ENCODE measurements around the gene TPST2.
"Not testable (repeated sequence)": the region's sequence is repeated elsewhere in the genome, so short reads cannot be mapped to it uniquely, and the experiment has no call there.

TPST2 gene

GRCh38 chr22:26589845-26590736, at the start of gene TPST2:
Gene TPST2 (minus strand): TSS chr22:26590132. CDS start chr22:26541630, 48,502 bp downstream.
- FAIRE-seq (peak; percentile 87), DNase-seq (ENCODE audit: extremely low spot score, insufficient read length, low read depth) (peak; percentile 79)

GRCh38 chr22:26636296-26636695, 46.4 kb upstream of the TPST2 start:
- DNase-seq (ENCODE audit: extremely low spot score, insufficient read length, low read depth), result no peak

GRCh38 chr22:26635117-26635516, 45.2 kb upstream of the TPST2 start:
- FAIRE-seq (no peak), DNase-seq (ENCODE audit: extremely low spot score, insufficient read length, low read depth) (no peak)

More at GRCh38 chr22:26636296-26636695, 46.4 kb upstream of the TPST2 start:
- FAIRE-seq, result no peak

GRCh38 chr22:26634189-26634588, 44.3 kb upstream of the TPST2 start:
- DNase-seq (ENCODE audit: extremely low spot score, insufficient read length, low read depth), result no peak
- FAIRE-seq, result no peak

- no peak for DNase-seq (ENCODE audit: extremely low spot score, insufficient read length, low read depth)
- FAIRE-seq, result no peak
Measured at GRCh38 chr22:26632422-26633155, 42.7 kb upstream of the TPST2 start.

- DNase-seq (ENCODE audit: extremely low spot score, insufficient read length, low read depth) (no peak), FAIRE-seq (no peak)
Measured at GRCh38 chr22:26631282-26631681, 41.4 kb upstream of the TPST2 start.

GRCh38 chr22:26629988-26630761, 40.2 kb upstream of the TPST2 start:
- DNase-seq (ENCODE audit: extremely low spot score, insufficient read length, low read depth), result no peak
- FAIRE-seq, result no peak

GRCh38 chr22:26624803-26625202, 34.9 kb upstream of the TPST2 start:
- DNase-seq (ENCODE audit: extremely low spot score, insufficient read length, low read depth) (no peak), FAIRE-seq (no peak)

- no peak for DNase-seq (ENCODE audit: extremely low spot score, insufficient read length, low read depth)
- FAIRE-seq, result no peak
Measured at GRCh38 chr22:26623984-26624383, 34.1 kb upstream of the TPST2 start.

GRCh38 chr22:26621663-26622062, 31.7 kb upstream of the TPST2 start, which contains the start of gene CRYBA4:
Gene CRYBA4 (plus strand): TSS chr22:26621963. CDS start chr22:26622597, 634 bp downstream.
- no peak for FAIRE-seq
- DNase-seq (ENCODE audit: extremely low spot score, insufficient read length, low read depth), result no peak

- DNase-seq (ENCODE audit: extremely low spot score, insufficient read length, low read depth) (no peak), FAIRE-seq (no peak)
Measured at GRCh38 chr22:26620197-26620596, 30.3 kb upstream of the TPST2 start.

GRCh38 chr22:26619510-26619909, 29.6 kb upstream of the TPST2 start:
- FAIRE-seq (no peak), DNase-seq (ENCODE audit: extremely low spot score, insufficient read length, low read depth) (no peak)

GRCh38 chr22:26618455-26618854, 28.5 kb upstream of the TPST2 start:
- FAIRE-seq, result no peak
- no peak for DNase-seq (ENCODE audit: extremely low spot score, insufficient read length, low read depth)

GRCh38 chr22:26617271-26618199, 27.6 kb upstream of the TPST2 start, which contains the start of gene CRYBB1:
Gene CRYBB1 (minus strand): TSS chr22:26618027. CDS start chr22:26616319, 1,708 bp downstream.
- no peak for DNase-seq (ENCODE audit: extremely low spot score, insufficient read length, low read depth)
- FAIRE-seq, result no peak

- FAIRE-seq (no peak), DNase-seq (ENCODE audit: extremely low spot score, insufficient read length, low read depth) (no peak)
Measured at GRCh38 chr22:26616650-26617049, 26.7 kb upstream of the TPST2 start.

GRCh38 chr22:26615830-26616435, 26.0 kb upstream of the TPST2 start:
- DNase-seq (ENCODE audit: extremely low spot score, insufficient read length, low read depth) (no peak), FAIRE-seq (no peak)

- FAIRE-seq (peak; percentile 95), DNase-seq (ENCODE audit: extremely low spot score, insufficient read length, low read depth) (peak; percentile 33)
Measured at GRCh38 chr22:26615149-26615548, 25.2 kb upstream of the TPST2 start.

- DNase-seq (ENCODE audit: extremely low spot score, insufficient read length, low read depth), result no peak
- FAIRE-seq, result no peak
Measured at GRCh38 chr22:26614322-26614721, 24.4 kb upstream of the TPST2 start.

- not testable (repeated sequence) for FAIRE-seq; DNase-seq (ENCODE audit: extremely low spot score, insufficient read length, low read depth)
Measured at GRCh38 chr22:26613753-26614152, 23.8 kb upstream of the TPST2 start.

Measured in GM18507 (cell line).